GM23248 (cell line): ENCODE measurements around the gene GALNT14.

Experiments
- EZH2 ChIP-seq: fragments of 200-600 bp; sonication (generic); IDR thresholded peaks from 2 replicates; pipeline ENCODE4 v1.6.1; 2018; ENCODE audit warnings: antibody characterized with exemption, mild to moderate bottlenecking; ENCODE audit not compliant: insufficient read depth, poor library complexity, severe bottlenecking
- EZH2phosphoT487 ChIP-seq: fragments of 200-600 bp; sonication (generic); IDR thresholded peaks from 2 replicates; pipeline ENCODE4 v1.6.1; 2018; ENCODE audit warnings: antibody characterized with exemption, moderate library complexity, mild to moderate bottlenecking, low read depth; ENCODE audit not compliant: insufficient read depth

GRCh38 chr2:31150120-31150670 is 12.0 kb upstream of the GALNT14 start:
- TF ChIP-seq EZH2 (no peak), EZH2phosphoT487 (no peak)
